GM21390 (cell line): ENCODE results near the gene SERPINF2.
"Not testable (repeated sequence)": the region's sequence is repeated elsewhere in the genome, so short reads cannot be mapped to it uniquely, and the experiment has no call there.

Experiments
- ATAC-seq: cut with Tn5 transposase; IDR thresholded peaks from one replicate; pipeline ENCODE4 v1.9.1; 2021; ENCODE audit not compliant: unreplicated experiment

The SERPINF2 gene

GRCh38 chr17:1733759-1734158 is 8.9 kb upstream of the SERPINF2 start:
- no peak for ATAC-seq

- no peak for ATAC-seq
Measured at GRCh38 chr17:1735418-1735817, 7.3 kb upstream of the SERPINF2 start.

GRCh38 chr17:1735834-1736347 is 6.8 kb upstream of the SERPINF2 start:
- ATAC-seq: no peak

GRCh38 chr17:1736348-1737281 is 6.1 kb upstream of the SERPINF2 start:
- no peak for ATAC-seq

- ATAC-seq: no peak
Measured at GRCh38 chr17:1737531-1738291, 5.0 kb upstream of the SERPINF2 start.

- ATAC-seq: not testable (repeated sequence)
Measured at GRCh38 chr17:1741899-1742298, 772 bp upstream of the SERPINF2 start.

- ATAC-seq: no peak
Measured at GRCh38 chr17:1743088-1743439, 393 bp downstream of the SERPINF2 start.

- ATAC-seq: no peak
Measured at GRCh38 chr17:1744551-1745512, 2.2 kb downstream of the SERPINF2 start.

- ATAC-seq: no peak
Measured at GRCh38 chr17:1745513-1746020, 2.9 kb downstream of the SERPINF2 start.

GRCh38 chr17:1746975-1747543 is 4.4 kb downstream of the SERPINF2 start:
- ATAC-seq: no peak

GRCh38 chr17:1750628-1751027 is 8.0 kb downstream of the SERPINF2 start:
- no peak for ATAC-seq

GRCh38 chr17:1752425-1753262 is 10.0 kb downstream of the SERPINF2 start:
- no peak for ATAC-seq

- ATAC-seq: no peak
Measured at GRCh38 chr17:1753767-1754429, 11.2 kb downstream of the SERPINF2 start.

- ATAC-seq: no peak
Measured at GRCh38 chr17:1754430-1755112, 11.9 kb downstream of the SERPINF2 start.

- ATAC-seq: no peak
Measured at GRCh38 chr17:1755252-1755826, 12.7 kb downstream of the SERPINF2 start.

GRCh38 chr17:1755827-1756262 is 13.2 kb downstream of the SERPINF2 start:
- ATAC-seq: no peak

GRCh38 chr17:1758807-1759206 is 16.1 kb downstream of the SERPINF2 start:
- ATAC-seq: no peak

- ATAC-seq: no peak
Measured at GRCh38 chr17:1759529-1759928, 16.9 kb downstream of the SERPINF2 start.
